Sigmoid colon (tissue), 7 donors: ENCODE data around the gene NREP. TPM values are rescaled to one million over a fixed set of nuclear protein-coding genes. Genes with fewer than 3 reads are reported as not detected.
A peak's percentile ranks its signal among the peaks of the same experiment; 100 is the strongest.

ENCODE experiments used
- DNase-seq: peaks from one replicate; pipeline ENCODE4 v3.0.0-alpha.2; 2019
- H3K27ac ChIP-seq, 4 donors: fragments of 200-600 bp; sonication (generic); one replicate each; pipeline ENCODE4 v1.5.1; 2016 to 2019; ENCODE audit warnings: mild to moderate bottlenecking in 1 of 4
- H3K27me3 ChIP-seq, 3 donors: fragments of 200-600 bp; sonication (generic); one replicate each; pipeline ENCODE4 v1.5.1; 2019; ENCODE audit warnings: mild to moderate bottlenecking in 1 of 3
- H3K36me3 ChIP-seq, 4 donors: fragments of 200-600 bp; sonication (generic); one replicate each; pipeline ENCODE4 v1.5.1; 2016 to 2019
- H3K4me1 ChIP-seq, 4 donors: fragments of 200-600 bp; sonication (generic); one replicate each; pipeline ENCODE4 v1.5.1; 2017 to 2019
- H3K4me3 ChIP-seq, 4 donors: fragments of 200-600 bp; sonication (generic); one replicate each; pipeline ENCODE4 v1.5.1; 2017 to 2019; ENCODE audit warnings: mild to moderate bottlenecking in 2 of 4, moderate library complexity in 1 of 4
- H3K9me3 ChIP-seq, 4 donors: fragments of 200-600 bp in 3 of 4; sonication (generic) in 3 of 4; one replicate each; pipeline versions ENCODE4 v1.5.1 to v1.6.1; 2013 to 2019
- EP300 ChIP-seq, 4 donors: sonication (generic); formaldehyde crosslinking; IDR thresholded peaks; one replicate each; pipeline ENCODE4 v1.6.1; 2017; ENCODE audit warnings: antibody characterized with exemption in 4 of 4
- POLR2A ChIP-seq, 2 donors: fragments of 450-650 bp; IDR thresholded peaks; one replicate each; pipeline ENCODE4 v1.6.1; 2016; ENCODE audit warnings: antibody characterized with exemption in 2 of 2, mild to moderate bottlenecking in 2 of 2, moderate library complexity in 2 of 2
- POLR2AphosphoS5 ChIP-seq, 4 donors: sonication (generic); formaldehyde crosslinking; IDR thresholded peaks; one replicate each; pipeline ENCODE4 v1.6.1; 2017; ENCODE audit warnings: antibody characterized with exemption in 4 of 4
- WGBS, 2 donors: extraction: QIAGEN DNeasy Blood & Tissue Kit; methylation state at CpG; one replicate each; pipeline ENCODE4 v1.1.7; 2013; 5-methylcytosine and 5-hydroxymethylcytosine counted together
- intact Hi-C: fragments of 100-400 bp; cut with DNase I; formaldehyde crosslinking; loops from one replicate; pipeline ENCODE4 v1.15.1; 2023
- polyA plus RNA-seq, 3 donors: library from polyadenylated mRNA; stranded (reverse); fragments of 200-250 nt; gene quantifications; one replicate each; pipeline ENCODE4 v1.2.3, GENCODE V29; 2013
- total RNA-seq, 4 donors: library from RNA; depleted of rRNA; stranded (reverse); fragments of >200 nt; gene quantifications; one replicate each; pipeline ENCODE4 v1.1.0, GENCODE V29; 2016
- TF ChIP-seq, protein P1 (sequence below), 4 experiments: fragments of 450-650 bp in 3 of 4; fragments of 200-600 bp in 1 of 4; IDR thresholded peaks; one replicate each; pipeline ENCODE4 v1.5.1; 2016 to 2019; ENCODE audit warnings: antibody characterized with exemption in 4 of 4, mild to moderate bottlenecking in 3 of 4, moderate library complexity in 2 of 4
- donor health status: healthy with polysubstance abuse.
- donor health status: Bipolar disorder and iron deficiency.
- donor health status: healthy.

Gene NREP
- total and polyA plus RNA-seq, 7 donors = 6.5 to 41.3 (median 14.6) TPM

DNA sequence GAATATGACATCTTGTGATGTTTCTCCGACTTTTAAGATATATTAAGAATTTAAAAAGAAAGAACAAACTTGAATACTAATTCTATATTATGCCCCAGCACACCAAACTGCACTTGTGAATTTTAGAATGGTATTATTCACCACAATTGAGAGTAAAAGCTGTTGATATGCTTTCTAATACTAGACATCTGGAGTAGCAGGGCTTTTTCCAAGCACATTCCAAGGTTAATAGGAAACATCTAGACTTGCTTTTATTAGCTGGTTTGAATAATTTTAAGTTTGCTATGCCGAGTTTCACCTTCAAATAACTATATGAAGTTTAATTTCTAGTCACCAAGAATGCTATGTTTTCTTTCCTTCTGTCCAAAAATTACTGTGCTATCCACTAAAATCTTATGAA, 13.5 kb downstream of the NREP start:
- Histone ChIP-seq H3K4me1 (peaks cover 0 to 84% (median 67%) of the 10 kb centered on the region in 4 donors), H3K4me3 (no peak overlapping the region), H3K27ac (peak overlapping the region; percentile 50 to 82 (median 74)), H3K27me3 (no peaks in the 10 kb centered on the region), H3K9me3 (no peaks in the 10 kb centered on the region), H3K36me3 (no peaks in the 10 kb centered on the region)
- 43 to 65% methylated on average over 2 of the region's 2 CpGs for WGBS, 2 donors
- DNase-seq = no peak
- TF ChIP-seq EP300 (IDR thresholded peaks at IDR 0.05) (no peak), POLR2A (IDR thresholded peaks at IDR 0.05) (no peak), POLR2AphosphoS5 (IDR thresholded peaks at IDR 0.05) (no peak)
- TF ChIP-seq, protein P1, sequence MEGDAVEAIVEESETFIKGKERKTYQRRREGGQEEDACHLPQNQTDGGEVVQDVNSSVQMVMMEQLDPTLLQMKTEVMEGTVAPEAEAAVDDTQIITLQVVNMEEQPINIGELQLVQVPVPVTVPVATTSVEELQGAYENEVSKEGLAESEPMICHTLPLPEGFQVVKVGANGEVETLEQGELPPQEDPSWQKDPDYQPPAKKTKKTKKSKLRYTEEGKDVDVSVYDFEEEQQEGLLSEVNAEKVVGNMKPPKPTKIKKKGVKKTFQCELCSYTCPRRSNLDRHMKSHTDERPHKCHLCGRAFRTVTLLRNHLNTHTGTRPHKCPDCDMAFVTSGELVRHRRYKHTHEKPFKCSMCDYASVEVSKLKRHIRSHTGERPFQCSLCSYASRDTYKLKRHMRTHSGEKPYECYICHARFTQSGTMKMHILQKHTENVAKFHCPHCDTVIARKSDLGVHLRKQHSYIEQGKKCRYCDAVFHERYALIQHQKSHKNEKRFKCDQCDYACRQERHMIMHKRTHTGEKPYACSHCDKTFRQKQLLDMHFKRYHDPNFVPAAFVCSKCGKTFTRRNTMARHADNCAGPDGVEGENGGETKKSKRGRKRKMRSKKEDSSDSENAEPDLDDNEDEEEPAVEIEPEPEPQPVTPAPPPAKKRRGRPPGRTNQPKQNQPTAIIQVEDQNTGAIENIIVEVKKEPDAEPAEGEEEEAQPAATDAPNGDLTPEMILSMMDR (IDR thresholded peaks at IDR 0.05) = no peak
- intact Hi-C loops = no loop called here

DNA sequence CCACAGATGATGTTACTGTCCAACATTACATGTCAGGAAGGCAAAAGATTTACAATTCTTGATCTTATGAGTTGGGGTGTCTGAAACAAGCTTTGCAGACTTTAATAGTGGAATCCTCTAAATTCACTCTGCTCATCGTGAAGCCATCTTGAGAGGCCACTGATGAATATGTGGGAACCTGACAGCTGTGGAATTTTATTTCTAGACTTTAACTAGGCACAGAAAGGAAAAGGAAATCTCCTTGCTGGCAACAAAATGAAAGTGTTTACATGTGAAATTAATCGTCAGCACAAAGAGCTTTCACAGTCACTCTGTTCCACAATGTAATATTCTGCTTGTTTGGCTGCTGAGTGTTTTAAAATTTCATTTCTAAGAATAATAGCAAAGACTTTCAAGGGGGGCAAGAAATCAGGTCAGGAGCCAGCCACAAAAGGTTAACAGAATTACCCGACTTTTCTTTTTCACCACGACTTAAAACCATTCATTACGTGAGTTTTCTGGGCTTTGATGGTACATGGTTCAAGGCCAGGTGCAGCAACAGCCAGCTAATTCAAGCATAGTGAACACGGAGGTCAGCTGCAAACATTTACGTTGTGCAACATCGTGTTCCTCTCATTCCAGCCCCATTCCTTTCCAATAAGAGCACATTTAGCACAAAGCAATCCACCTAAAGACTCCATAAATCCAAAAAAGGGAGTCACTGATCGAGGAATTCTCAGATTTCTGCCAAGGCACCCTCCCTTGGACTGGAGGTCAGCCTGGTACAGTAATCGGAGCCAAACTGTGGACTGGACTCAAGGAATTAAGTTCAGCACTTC, 14.6 kb downstream of the NREP start:
- DNase-seq = no peak
- no peaks in the 10 kb centered on the region for H3K27me3 ChIP-seq
- peak in 1 of 4 donors; percentile 49 for TF ChIP-seq EP300 (IDR thresholded peaks at IDR 0.05)
- no peak for TF ChIP-seq POLR2A (IDR thresholded peaks at IDR 0.05)
- peak in 1 of 4 donors; percentile 61 for TF ChIP-seq POLR2AphosphoS5 (IDR thresholded peaks at IDR 0.05)
- TF ChIP-seq, protein P1 (IDR thresholded peaks at IDR 0.05) = no peak
- peak overlapping the region; percentile 50 to 82 (median 74) for H3K27ac ChIP-seq
- H3K36me3 ChIP-seq = no peaks in the 10 kb centered on the region
- intact Hi-C loops = no loop called here
- H3K4me1 ChIP-seq = peaks cover 0 to 80% (median 64%) of the 10 kb centered on the region in 4 donors
- H3K4me3 ChIP-seq = peak overlapping the region in 3 of 4 donors; percentile 4 to 30 (median 18)
- H3K9me3 ChIP-seq = no peaks in the 10 kb centered on the region
- 14 to 29% methylated on average over 10 of the region's 10 CpGs for WGBS, 2 donors

DNA sequence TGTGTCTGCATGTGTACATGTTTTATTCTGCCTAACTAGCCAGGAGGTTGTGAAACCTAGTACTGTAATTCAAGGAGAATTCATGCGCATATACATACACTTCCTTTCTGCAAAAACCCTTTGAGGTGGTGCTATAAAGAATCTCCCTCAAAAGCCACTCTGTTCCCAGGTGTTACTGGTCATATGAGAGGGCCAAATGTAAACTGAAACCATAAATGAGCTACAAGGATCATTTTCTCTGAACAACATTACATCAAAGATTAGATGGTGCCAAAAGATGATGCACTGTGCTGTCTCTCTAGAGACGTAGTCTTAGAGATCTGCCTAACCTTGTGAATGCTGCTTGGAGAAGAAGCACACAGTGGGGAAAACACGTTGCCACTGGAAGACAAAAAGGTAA, 15.7 kb downstream of the NREP start:
- no peak for DNase-seq
- intact Hi-C loops = no loop called here
- Histone ChIP-seq H3K36me3 (no peaks in the 10 kb centered on the region), H3K4me1 (peaks cover 0 to 76% (median 61%) of the 10 kb centered on the region in 4 donors), H3K4me3 (no peak overlapping the region), H3K9me3 (no peaks in the 10 kb centered on the region), H3K27me3 (no peaks in the 10 kb centered on the region), H3K27ac (peak overlapping the region in 3 of 4 donors; percentile 73 to 82 (median 75))
- no peak for TF ChIP-seq POLR2AphosphoS5 (IDR thresholded peaks at IDR 0.05)
- WGBS, 2 donors = 19 to 30% methylated on average over 3 of the region's 3 CpGs

DNA sequence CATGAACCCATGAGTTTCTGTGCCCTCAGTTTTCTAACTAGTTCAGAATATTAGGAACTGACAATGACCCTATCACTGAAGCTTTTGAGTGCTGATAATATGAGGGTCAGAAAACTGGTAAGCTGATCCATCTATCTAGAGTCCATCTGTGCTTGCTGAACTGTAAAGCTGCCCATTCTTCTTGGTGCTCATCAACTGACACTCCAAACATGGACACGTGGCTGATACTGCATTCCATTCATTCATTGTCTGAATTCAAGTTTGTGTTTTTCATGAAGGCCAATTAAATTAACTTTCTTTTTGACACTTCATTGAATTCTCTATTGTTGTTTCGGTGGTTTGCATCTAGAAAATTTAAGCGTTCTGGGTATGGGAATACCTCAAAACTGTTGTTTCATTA, 17.6 kb downstream of the NREP start:
- Histone ChIP-seq H3K27ac (no peak overlapping the region), H3K36me3 (peaks cover 0 to 2% (median 0%) of the 10 kb centered on the region in 4 donors), H3K4me3 (no peak overlapping the region), H3K27me3 (no peaks in the 10 kb centered on the region), H3K4me1 (peaks cover 0 to 82% (median 58%) of the 10 kb centered on the region in 4 donors), H3K9me3 (no peaks in the 10 kb centered on the region)
- no peak for DNase-seq
- intact Hi-C loops = no loop called here
- 82 to 91% methylated on average over 3 of the region's 3 CpGs for WGBS, 2 donors
- TF ChIP-seq POLR2A (IDR thresholded peaks at IDR 0.05) = no peak
- TF ChIP-seq EP300 (IDR thresholded peaks at IDR 0.05) = no peak
- TF ChIP-seq, protein P1 (IDR thresholded peaks at IDR 0.05) = no peak
- no peak for TF ChIP-seq POLR2AphosphoS5 (IDR thresholded peaks at IDR 0.05)

DNA sequence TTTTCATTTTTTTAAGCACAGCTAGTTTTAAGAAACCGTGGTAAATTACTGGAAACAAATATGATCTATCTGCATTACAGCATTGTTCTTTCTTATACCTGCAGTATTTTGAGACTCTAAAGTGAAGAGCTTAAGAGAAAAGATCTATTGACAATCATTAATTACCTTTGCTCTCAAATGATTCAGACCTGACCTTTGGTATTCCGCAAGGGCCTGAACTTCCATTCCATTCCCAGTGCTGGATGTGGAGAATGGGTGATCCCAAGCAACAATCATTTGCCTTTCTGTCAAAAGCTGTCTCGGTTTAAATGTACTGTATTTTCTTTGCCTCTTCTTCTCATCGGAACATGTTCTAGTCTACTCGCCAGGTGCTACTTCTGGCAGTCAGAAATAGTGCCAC, 18.9 kb downstream of the NREP start:
- H3K27me3 ChIP-seq = no peaks in the 10 kb centered on the region
- DNase-seq = no peak
- peak overlapping the region in 1 of 4 donors; percentile 36 for H3K27ac ChIP-seq
- TF ChIP-seq POLR2A (IDR thresholded peaks at IDR 0.05) = no peak
- TF ChIP-seq, protein P1 (IDR thresholded peaks at IDR 0.05) = no peak
- no peak for TF ChIP-seq POLR2AphosphoS5 (IDR thresholded peaks at IDR 0.05)
- no peak for TF ChIP-seq EP300 (IDR thresholded peaks at IDR 0.05)
- no peaks in the 10 kb centered on the region for H3K9me3 ChIP-seq
- no peak overlapping the region for H3K4me3 ChIP-seq
- intact Hi-C loops = no loop called here
- peaks cover 0 to 77% (median 48%) of the 10 kb centered on the region in 4 donors for H3K4me1 ChIP-seq
- peaks cover 0 to 4% (median 0%) of the 10 kb centered on the region in 4 donors for H3K36me3 ChIP-seq
- WGBS, 2 donors = 89 to 96% methylated on average over 5 of the region's 5 CpGs
